GM12873 (cell line): ENCODE results near the gene CCDC9B.

Experiments used
- TF ChIP-seq, protein P1 (sequence below): IDR thresholded peaks from 2 replicates; pipeline ENCODE4 v1.5.1; 2012; ENCODE audit warnings: low read depth, mild to moderate bottlenecking, moderate library complexity, low read length, control low read depth; ENCODE audit not compliant: insufficient read depth; ENCODE audit errors: missing control alignments

CCDC9B gene

DNA sequence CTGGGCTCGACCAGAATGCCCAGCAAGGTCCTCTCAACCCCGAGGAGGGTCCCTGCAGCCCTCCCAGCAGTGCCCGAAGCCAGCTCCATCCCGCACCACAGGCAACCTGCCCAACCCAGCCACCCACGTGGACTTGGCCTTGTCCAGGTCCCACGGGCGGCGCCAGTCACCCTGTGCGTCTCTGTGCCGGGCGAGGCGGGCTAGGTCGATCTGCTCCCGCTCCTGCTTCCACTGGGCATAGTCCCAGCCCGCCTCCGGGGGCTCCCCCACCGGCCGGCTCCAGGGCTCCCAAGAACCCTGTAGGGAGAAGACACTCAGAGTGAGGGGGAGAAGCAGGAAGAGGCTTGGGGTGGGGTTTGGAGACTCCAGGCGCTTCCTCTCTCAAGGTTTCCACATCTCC is 3.1 kb downstream of the CCDC9B start:
- TF ChIP-seq, protein P1, sequence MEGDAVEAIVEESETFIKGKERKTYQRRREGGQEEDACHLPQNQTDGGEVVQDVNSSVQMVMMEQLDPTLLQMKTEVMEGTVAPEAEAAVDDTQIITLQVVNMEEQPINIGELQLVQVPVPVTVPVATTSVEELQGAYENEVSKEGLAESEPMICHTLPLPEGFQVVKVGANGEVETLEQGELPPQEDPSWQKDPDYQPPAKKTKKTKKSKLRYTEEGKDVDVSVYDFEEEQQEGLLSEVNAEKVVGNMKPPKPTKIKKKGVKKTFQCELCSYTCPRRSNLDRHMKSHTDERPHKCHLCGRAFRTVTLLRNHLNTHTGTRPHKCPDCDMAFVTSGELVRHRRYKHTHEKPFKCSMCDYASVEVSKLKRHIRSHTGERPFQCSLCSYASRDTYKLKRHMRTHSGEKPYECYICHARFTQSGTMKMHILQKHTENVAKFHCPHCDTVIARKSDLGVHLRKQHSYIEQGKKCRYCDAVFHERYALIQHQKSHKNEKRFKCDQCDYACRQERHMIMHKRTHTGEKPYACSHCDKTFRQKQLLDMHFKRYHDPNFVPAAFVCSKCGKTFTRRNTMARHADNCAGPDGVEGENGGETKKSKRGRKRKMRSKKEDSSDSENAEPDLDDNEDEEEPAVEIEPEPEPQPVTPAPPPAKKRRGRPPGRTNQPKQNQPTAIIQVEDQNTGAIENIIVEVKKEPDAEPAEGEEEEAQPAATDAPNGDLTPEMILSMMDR, result no peak

DNA sequence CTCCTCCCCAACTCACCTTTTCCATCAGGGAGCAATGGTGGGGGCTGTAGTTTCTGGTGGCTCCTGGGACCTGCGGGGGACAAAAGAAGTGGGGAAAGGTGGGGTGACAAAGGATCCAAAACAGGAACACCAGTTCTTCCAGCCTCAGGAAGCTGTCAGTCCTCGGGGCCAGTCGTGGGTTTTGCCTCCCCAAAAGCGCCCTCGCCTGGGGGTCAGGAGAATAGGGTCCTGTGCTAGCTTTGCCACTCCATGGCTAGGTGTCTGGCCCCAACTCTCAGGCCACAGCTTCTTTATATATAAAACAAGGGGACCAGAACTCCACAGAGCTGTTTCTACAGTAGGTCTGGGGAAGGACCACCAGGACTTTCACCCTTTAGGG is 4.0 kb downstream of the CCDC9B start:
- TF ChIP-seq, protein P1, result peak; percentile 56

DNA sequence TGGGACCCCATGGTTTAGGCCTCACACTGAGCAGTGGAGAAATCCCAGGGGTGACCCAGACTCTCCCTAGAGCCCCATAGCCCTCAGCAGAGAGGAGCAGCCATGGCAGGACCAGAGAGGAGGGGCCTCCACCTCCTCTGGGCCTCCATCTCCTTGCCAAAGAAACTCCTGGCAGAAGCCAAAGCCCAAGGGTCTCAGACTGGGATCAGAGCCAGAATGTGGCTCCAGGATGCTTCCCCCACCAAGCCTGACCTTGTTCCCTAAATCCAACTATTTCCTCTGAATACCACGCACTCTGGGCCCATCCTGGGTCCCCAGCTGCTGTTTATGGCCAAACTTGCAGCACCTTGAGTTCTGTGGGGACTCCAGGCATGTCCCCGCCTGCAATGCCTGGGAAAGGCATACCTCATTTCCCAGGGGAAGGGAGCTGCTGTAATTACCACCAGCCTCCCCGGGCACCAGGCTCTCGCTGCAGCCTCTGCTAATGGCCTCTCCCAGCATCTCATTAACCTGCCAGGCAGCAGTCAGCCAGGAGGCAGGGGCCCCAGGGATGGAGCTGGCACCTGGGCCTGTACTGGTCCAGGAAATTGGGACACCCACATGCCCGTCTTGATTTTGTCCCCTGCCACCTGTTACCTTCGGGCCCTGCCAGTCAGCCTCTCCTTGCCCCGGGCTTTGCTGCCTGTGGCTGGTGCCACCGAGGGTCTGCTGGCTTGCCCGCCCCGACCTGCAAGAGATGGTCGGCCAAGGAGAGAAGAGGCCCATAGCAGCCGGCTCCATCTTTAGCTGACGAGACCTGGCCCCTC is 4.6 kb downstream of the CCDC9B start:
- TF ChIP-seq, protein P1, result no peak

DNA sequence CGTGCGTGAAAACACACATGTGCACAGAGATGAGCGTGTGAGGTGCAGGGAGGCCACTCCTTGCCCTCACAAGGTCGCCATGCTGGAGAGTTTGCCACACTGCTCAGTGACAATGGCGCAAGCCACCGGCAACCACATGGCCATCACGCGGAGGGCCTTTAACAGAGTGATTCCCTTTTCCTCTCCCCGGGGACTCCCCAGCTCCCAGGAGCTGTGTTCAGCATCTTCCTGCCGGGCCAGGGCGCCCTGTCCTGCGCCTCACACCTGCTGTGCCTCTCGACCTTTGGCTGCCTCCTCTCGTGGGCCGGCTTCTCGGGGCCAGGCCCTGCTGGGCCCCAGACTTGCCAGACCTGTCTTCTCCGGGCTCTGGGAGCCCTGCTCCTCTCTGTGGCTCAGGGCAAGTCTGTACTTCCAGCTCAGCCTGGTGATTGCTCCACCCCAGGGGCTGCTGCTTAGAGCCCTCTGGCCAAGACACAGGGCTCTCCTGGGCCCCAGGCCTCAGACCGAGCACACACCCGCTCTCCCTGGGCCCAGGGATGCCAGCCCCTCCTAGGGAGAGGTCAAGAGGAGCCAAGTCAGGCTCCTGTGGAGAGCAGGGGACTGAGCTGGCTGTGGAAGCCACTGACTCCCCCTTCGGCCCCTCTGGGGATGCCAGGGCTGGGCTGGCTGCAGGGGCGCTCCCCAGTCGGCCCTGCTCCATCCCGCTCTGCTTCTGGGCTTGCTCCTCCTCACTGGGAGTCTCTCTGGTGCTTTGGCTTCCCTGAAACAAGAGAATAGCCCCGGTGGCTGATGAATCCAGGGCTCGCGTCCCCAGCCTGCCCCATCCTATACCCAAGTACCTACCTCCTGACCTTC is 5.6 kb downstream of the CCDC9B start:
- TF ChIP-seq, protein P1, result no peak

DNA sequence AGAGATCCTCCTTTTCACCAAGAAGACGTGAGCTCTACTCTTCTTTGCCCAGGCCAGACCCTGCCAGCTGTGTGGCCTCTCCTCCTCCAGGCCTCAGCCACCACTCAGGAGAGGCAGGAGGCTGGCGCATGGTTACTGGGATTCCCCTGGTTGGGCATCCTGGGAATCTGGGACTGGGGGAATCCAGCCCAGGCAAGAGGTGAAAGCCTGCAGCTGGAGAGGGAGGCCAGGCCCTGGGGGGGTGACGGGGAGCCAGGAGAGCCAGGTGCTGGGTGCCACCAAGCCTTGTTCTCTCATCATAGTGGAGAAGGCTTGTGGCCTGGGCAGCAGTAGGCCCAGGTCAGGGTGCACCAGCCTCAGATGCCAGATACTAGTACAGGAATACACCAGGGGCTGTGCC is 6.2 kb downstream of the CCDC9B start:
- TF ChIP-seq, protein P1, result no peak

DNA sequence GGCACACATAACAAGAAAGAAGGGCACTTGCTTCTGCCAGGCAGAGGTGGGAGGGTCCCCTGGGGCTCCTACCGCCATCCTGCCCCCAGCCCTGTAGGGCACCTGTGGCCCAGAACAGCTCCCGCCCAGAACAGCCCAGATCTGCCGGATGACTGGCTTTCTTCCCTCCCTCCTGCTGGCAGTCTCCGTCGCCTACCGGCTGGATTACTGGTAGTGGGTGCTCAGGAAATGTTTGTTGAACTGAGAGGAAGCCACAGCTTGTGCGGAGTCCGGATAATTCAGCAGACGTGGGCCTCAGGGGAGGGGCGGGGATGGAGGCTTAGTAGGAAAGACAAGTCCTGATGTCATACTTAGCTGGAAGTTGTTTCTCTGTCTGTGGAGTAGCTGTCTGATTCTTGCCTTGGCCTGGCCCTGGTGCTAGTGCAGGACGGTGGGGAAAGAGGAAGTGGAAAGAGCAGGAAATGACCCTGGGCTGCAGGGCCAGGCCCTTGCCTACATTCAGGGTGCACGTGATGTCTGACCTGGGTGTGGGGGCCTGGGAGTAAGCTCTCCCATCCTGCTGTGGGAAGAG is 6.7 kb downstream of the CCDC9B start:
- TF ChIP-seq, protein P1, result no peak

DNA sequence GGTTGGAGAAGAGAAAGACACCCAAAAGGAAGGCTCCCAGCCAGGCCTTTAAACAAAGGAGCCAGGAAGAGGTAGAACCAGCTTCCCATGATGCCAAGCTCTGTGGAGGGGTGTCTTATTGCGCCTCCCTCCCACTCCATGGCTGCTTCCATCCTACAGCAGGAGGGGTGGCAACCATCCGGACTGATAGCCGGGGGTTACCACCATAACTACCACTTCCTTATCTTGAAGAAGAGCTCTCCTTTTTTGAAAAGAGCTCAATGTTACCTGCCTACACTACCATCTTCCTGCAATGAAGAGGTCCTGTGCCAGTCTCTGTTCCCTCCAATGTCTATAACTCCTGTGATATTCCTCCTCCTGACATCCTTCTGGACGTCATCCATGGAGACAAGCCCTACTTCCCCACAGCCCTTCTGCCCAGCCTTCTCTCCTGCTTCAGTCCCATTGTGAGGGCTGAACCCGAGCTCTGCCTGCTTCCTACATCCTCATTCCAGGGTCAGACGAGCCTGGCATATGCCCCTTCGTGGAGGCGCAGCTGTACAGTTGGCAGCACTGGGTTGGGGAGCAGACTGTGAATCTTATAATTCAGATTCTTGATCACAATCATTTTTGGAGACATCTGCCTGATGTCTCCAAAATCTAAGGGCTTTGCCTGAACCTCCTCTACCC is 8.5 kb downstream of the CCDC9B start:
- TF ChIP-seq, protein P1, result no peak
